GM21526 (cell line): Measurements from ENCODE around the gene GLG1.
"Not testable (repeated sequence)": the region's sequence is repeated elsewhere in the genome, so short reads cannot be mapped to it uniquely, and the experiment has no call there.

Source experiments
- ATAC-seq: cut with Tn5 transposase; IDR thresholded peaks from one replicate; pipeline ENCODE4 v1.9.1; 2021; ENCODE audit warnings: moderate library complexity; ENCODE audit not compliant: unreplicated experiment, low FRiP score

GLG1 gene

GRCh38 chr16:74417897-74418296 is 189.0 kb downstream of the GLG1 start:
- ATAC-seq = not testable (repeated sequence)

- not testable (repeated sequence) for ATAC-seq
Measured at GRCh38 chr16:74413920-74414319, 193.0 kb downstream of the GLG1 start.

- ATAC-seq = not testable (repeated sequence)
Measured at GRCh38 chr16:74413485-74413884, 193.4 kb downstream of the GLG1 start.

GRCh38 chr16:74412775-74413390 is 194.0 kb downstream of the GLG1 start:
- ATAC-seq = not testable (repeated sequence)

GRCh38 chr16:74412138-74412774 is 194.7 kb downstream of the GLG1 start:
- ATAC-seq = not testable (repeated sequence)

- ATAC-seq = not testable (repeated sequence)
Measured at GRCh38 chr16:74410981-74411380, 195.9 kb downstream of the GLG1 start.

GRCh38 chr16:74410057-74410957 is 196.6 kb downstream of the GLG1 start:
- ATAC-seq = not testable (repeated sequence)

- not testable (repeated sequence) for ATAC-seq
Measured at GRCh38 chr16:74409185-74409981, 197.5 kb downstream of the GLG1 start.

GRCh38 chr16:74407362-74407705 is 199.6 kb downstream of the GLG1 start:
- ATAC-seq = not testable (repeated sequence)

- ATAC-seq = not testable (repeated sequence)
Measured at GRCh38 chr16:74406600-74407361, 200.1 kb downstream of the GLG1 start.

- ATAC-seq = not testable (repeated sequence)
Measured at GRCh38 chr16:74404148-74404933, 202.6 kb downstream of the GLG1 start.

GRCh38 chr16:74400238-74400637 is 206.7 kb downstream of the GLG1 start:
- not testable (repeated sequence) for ATAC-seq

- not testable (repeated sequence) for ATAC-seq
Measured at GRCh38 chr16:74398212-74398895, 208.6 kb downstream of the GLG1 start.
